Measurements from ENCODE around the gene SELPLG.

- TF ChIP-seq CTCF (IDR thresholded peaks at IDR 0.05 in 8 of 11, conservative IDR thresholded peaks at IDR 0.05 in 3 of 11) = no peak
- no peak for TF ChIP-seq POLR2A (IDR thresholded peaks at IDR 0.05)
- no peak for TF ChIP-seq POLR2AphosphoS5 (IDR thresholded peaks at IDR 0.05)
Observed at GRCh38 chr12:108647585-108648287, 14.0 kb upstream of the SELPLG start.

All from spleen (tissue), 7 donors.